HG02763 (cell line): Measurements from ENCODE around the gene ZNF783.
"Not testable (repeated sequence)": the region's sequence is repeated elsewhere in the genome, so short reads cannot be mapped to it uniquely, and the experiment has no call there.

ENCODE experiments used
- ATAC-seq: cut with Tn5 transposase; IDR thresholded peaks from one replicate; pipeline ENCODE4 v1.9.1; 2021; ENCODE audit warnings: mild to moderate bottlenecking, moderate library complexity; ENCODE audit not compliant: unreplicated experiment

Gene ZNF783

GRCh38 chr7:149239345-149240143 lies 22.5 kb upstream of the ZNF783 start, which contains the start of gene ZNF212:
Gene ZNF212, plus strand, starts transcription at chr7:149239651. Its CDS starts 128 bp downstream, at chr7:149239779.
- ATAC-seq, result peak; percentile 100

GRCh38 chr7:149240637-149241036 lies 21.4 kb upstream of the ZNF783 start:
- no peak for ATAC-seq

- no peak for ATAC-seq
Measured at GRCh38 chr7:149241696-149242095, 20.3 kb upstream of the ZNF783 start.

- ATAC-seq, result no peak
Measured at GRCh38 chr7:149245244-149245643, 16.8 kb upstream of the ZNF783 start.

DNA sequence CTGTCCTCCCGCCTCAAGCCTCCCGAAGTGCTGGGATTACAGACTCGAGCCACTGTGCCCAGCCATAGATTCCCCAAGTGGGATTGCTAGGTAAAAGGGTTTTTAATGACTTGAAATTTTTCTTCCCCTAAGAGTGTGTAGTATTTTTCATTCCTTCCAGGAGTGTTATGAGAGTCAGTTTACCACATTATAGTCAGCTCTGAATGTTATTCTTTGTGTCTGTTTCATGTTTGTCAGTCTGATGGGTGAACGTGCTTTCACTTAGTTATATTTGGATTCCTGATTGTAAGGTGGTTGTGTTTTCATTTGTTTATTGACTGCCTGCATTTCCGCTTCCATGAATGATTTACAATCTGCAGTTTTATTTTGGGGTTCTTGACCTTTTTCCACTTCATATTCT lies 16.3 kb upstream of the ZNF783 start:
- no peak for ATAC-seq

DNA sequence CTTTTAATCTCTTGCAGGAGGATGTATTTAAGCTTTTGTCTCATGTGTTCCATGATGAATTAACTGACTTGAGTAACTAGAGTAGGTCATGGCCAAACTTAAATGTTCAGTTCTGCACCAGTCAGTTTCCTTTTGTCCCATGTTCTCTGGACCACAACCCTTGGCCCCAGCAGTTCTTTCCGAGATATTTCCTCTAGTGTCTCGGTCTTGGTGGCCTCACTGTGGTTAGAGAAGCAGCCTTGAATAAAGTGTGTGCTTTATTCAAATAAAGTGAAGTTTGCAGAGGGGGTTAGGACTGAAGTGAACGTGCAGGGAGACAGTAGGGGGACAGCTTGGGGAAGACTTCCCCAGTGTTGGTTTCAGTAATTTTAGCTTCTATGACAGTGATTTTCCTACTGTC lies 13.2 kb upstream of the ZNF783 start:
- ATAC-seq, result no peak

DNA sequence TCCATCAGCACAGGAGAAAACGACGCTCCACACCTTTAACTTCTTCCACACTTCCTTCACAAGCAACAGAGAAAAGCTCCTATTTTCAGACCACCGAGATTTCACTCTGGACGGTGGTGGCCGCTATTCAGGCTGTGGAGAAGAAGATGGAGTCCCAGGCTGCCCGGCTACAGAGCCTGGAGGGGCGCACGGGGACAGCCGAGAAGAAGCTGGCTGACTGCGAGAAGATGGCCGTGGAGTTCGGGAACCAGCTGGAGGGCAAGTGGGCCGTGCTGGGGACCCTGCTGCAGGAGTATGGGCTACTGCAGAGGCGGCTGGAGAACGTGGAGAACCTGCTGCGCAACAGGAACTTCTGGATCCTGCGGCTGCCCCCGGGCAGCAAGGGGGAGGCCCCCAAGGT lies 11.8 kb upstream of the ZNF783 start:
- ATAC-seq, result not testable (repeated sequence)

GRCh38 chr7:149251518-149251917 lies 10.5 kb upstream of the ZNF783 start:
- ATAC-seq, result not testable (repeated sequence)

GRCh38 chr7:149252378-149252777 lies 9.6 kb upstream of the ZNF783 start:
- ATAC-seq, result no peak

- no peak for ATAC-seq
Measured at GRCh38 chr7:149253665-149254064, 8.3 kb upstream of the ZNF783 start.

DNA sequence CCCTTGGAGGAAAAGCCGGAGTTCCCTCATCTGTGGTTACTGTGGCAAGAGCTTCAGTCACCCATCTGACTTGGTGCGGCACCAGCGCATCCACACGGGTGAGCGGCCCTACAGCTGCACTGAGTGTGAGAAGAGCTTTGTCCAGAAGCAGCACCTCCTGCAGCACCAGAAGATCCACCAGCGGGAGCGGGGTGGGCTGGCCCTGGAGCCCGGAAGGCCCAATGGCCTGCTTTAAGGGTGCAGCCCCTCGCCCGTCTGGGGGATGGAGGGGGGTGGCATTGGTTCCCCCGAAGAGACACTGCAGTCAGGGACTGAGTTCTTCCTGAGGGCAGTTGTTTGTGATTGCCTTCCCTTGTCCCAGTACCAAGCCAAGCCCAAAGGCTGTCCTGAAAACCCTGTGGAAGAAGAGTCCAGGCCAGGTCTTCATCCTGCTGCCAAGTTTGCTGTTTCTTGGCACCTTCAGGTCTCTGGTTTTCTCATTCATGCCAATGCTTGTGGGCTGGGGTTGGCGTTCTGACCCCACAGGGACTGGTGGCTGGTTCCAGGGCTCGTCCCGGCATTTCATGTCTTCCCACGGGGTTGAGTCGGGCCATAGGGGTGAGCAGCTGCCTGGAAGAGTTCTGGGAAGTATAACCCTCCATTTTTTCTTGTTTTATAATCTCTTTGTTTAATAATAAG lies 7.7 kb upstream of the ZNF783 start:
- ATAC-seq, result no peak

DNA sequence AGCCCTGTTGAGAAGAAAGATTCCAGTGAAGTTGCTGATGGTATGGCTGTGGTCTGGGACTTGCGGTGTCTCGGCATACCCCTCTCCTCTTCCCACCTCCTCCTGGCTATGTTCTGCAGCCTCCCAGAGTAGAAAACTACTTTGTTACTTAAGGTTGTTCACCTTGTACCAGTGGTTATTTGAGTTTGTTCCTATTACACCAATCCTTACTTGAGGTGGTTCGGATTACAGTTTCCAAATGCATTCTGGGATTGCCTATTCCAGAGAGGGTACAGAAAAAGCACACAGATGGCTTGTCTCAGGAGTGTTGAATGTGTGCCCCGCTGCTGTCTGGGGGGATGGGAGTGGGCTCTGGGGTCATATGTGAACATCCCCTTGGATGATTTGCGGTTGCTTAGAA lies 6.8 kb upstream of the ZNF783 start:
- ATAC-seq, result no peak

DNA sequence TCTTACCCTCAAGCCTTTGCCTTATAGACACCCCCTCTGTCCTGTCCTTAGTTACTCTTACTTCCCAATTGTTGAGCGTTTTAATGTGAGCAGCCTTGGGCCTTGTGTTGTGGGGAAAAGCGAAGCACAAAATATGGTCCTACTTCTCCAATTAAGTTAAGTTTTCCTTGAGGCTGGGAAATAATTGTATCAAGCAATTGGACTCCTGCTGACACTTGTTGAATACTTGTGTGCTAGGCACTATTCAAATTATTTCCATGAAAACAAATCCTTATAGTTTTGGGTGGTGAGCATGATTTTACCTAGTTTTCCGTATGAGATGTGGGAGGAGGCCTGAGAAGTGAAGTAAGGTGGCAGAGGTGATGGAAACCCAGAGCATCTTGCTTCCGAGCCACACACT lies 5.4 kb upstream of the ZNF783 start:
- no peak for ATAC-seq

GRCh38 chr7:149257146-149257545 lies 4.8 kb upstream of the ZNF783 start:
- no peak for ATAC-seq

DNA sequence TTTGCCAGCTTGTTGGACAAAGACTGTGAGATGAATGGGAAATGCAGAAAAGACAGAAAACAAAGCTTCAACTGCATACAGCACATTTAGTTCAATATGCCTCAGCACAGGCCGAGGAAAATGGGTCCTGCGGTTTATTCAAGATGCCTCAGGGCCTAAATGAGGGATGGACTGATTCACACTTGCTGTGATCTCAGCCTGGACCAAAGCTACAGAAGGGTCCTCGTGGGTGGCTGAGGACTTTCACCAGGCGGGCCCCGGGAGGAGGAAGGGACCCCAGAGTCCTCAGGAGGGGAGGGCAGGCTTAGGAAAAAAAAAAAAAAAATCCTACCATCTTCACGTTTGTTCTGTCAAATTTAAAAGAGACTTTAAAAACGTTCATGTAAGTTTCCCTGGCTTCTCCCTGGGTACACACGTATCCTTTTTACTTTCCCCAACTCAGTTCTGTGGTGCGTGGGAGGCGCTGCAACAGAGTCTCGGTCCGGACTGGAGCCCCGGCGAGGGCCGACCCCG lies 624 bp upstream of the ZNF783 start:
- no peak for ATAC-seq

- ATAC-seq, result no peak
Measured at GRCh38 chr7:149266451-149266850, 4.5 kb downstream of the ZNF783 start.

DNA sequence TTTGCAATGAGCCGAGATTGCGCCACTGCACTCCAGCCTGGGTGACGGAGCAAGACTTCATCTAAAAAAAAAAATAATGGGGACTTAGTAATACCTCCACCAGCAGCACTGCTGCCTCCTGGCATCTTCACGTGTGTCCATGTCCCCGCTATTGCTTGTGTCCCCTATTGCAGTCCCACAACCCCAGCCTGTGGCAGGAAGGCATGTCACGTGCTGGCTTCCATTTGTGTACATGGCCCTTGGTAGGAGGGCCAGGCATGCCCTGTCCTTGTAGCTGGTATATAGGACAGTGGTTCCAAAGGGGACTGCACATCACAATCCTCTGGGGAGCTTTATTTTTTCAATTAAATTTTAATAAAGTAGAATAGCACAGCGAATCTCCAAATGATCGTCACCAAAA lies 5.7 kb downstream of the ZNF783 start:
- ATAC-seq, result no peak

DNA sequence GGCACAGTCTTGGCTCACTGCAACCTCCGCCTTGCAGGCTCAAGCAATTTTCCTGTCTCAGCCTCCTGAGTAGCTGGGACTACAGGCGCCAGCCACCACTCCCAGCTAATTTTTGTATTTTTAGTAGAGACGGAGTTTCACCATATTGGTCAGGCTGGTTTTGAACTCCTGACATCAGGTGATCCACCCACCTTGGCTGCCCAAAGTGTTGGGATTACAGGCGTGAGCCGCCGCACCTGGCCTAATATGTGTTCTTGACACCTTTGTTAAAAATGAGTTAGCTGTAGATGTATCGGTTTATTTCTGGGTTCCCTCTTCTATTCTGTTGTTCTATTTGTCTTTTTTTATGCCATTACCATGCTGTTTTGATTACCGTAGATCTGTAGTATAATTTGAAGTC lies 12.4 kb downstream of the ZNF783 start:
- not testable (repeated sequence) for ATAC-seq

DNA sequence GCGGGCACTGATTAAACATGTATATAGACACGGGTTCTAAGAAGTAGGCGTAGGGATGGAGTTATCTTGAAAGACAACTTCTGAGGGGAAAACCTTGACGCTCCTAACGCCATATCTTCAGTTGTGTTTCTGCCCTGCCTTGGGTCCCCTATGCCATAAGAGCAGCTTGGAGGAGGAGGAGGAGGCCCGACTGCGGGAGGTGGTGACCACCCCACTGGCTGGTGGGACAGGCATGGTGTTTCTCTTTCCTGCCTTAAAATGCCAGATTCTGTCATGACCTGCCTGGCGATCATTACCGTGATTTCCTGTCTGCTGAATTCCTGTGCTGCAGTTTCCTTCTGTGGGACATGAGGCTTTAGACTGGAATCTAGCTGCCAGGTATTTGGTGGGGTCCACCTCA lies 15.9 kb downstream of the ZNF783 start:
- no peak for ATAC-seq

DNA sequence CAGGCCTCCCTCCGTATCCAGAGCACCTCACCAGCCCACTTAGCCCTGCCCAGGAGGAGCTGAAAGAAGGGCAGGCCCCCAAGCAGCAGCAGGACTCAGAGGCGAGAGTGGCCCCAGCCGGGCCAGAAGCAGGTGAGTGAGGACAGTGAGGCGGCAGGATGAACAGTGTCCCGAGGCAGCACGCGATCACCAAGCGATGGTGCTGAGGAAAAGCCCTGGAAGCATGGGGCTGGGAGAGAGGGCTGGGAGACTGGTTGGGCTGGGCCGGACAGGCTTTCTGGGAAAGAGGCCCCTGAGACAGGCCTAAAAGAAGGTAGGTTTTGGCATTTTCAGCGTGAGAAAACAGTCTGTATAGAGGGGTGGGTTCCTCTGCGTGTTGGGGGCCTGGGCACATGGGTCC lies 16.4 kb downstream of the ZNF783 start:
- no peak for ATAC-seq

GRCh38 chr7:149279111-149279743 lies 17.2 kb downstream of the ZNF783 start:
- no peak for ATAC-seq

GRCh38 chr7:149280151-149280550 lies 18.2 kb downstream of the ZNF783 start:
- ATAC-seq, result no peak
